HepG2 (cell line): ENCODE results near the gene CFL1. TPM values are rescaled to one million over a fixed set of nuclear protein-coding genes. Genes with fewer than 3 reads are reported as not detected.

ENCODE experiments used
- AGO2 ChIP-seq: fragments of 200-400 bp; formaldehyde crosslinking; optimal IDR thresholded peaks from 2 replicates; pipeline ENCODE3; 2017; ENCODE audit warnings: mild to moderate bottlenecking, low read depth, low read length, moderate library complexity
- ARHGAP35 ChIP-seq: sonication (generic); formaldehyde crosslinking; IDR thresholded peaks from 2 replicates; pipeline ENCODE4 v1.9.0; 2022; ENCODE audit warnings: mild to moderate bottlenecking, inconsistent platforms, moderate library complexity, missing genetic modification reagents, borderline replicate concordance
- ARNT ChIP-seq: fragments of 450-650 bp; IDR thresholded peaks from 2 replicates; pipeline ENCODE4 v1.6.1; 2017
- ATRX ChIP-seq: sonication (generic); formaldehyde crosslinking; IDR thresholded peaks from 2 replicates; pipeline ENCODE4 v1.4.0; 2020; ENCODE audit warnings: missing genetic modification reagents, borderline replicate concordance
- DNMT3B ChIP-seq: conservative IDR thresholded peaks from 2 replicates; pipeline ENCODE4 v1.6.1; 2016; ENCODE audit warnings: missing biosample characterization, control low read depth
- EED ChIP-seq: sonication (generic); formaldehyde crosslinking; IDR thresholded peaks from 2 replicates; pipeline ENCODE4 v1.5.0; 2020; ENCODE audit warnings: mild to moderate bottlenecking, missing genetic modification reagents
- JUNB ChIP-seq: sonication (generic); formaldehyde crosslinking; IDR thresholded peaks from 2 replicates; pipeline ENCODE4 v1.8.0; 2022; ENCODE audit warnings: missing genetic modification reagents, mild to moderate bottlenecking, borderline replicate concordance
- MAZ ChIP-seq, 2 experiments: sonication (generic) in 1 of 2; formaldehyde crosslinking in 1 of 2; IDR thresholded peaks; 2 replicates each; pipeline versions ENCODE4 v1.5.0 to v1.6.1; 2012 to 2020; ENCODE audit warnings: low read depth in 2 of 2, mild to moderate bottlenecking in 2 of 2, borderline replicate concordance in 1 of 2, improper control_type of control experiment in 1 of 2, low read length in 1 of 2, missing genetic modification reagents in 1 of 2, moderate library complexity in 1 of 2
- MED1 ChIP-seq: sonication (generic); formaldehyde crosslinking; IDR thresholded peaks from 2 replicates; pipeline ENCODE4 v1.4.0; 2020; ENCODE audit warnings: missing genetic modification reagents
- NFE2 ChIP-seq: sonication (generic); formaldehyde crosslinking; IDR thresholded peaks from 2 replicates; pipeline ENCODE4 v1.4.0; 2020; ENCODE audit warnings: missing genetic modification reagents
- PLRG1 ChIP-seq: fragments of 450-650 bp; conservative IDR thresholded peaks from 2 replicates; pipeline ENCODE4 v1.6.1; 2016
- SALL2 ChIP-seq: sonication (generic); formaldehyde crosslinking; IDR thresholded peaks from 2 replicates; pipeline ENCODE4 v1.8.1; 2023; ENCODE audit warnings: mild to moderate bottlenecking, missing genetic modification reagents, inconsistent platforms
- SETDB1 ChIP-seq: sonication (generic); formaldehyde crosslinking; IDR thresholded peaks from 2 replicates; pipeline ENCODE4 v1.5.1; 2020; ENCODE audit warnings: missing genetic modification reagents, mild to moderate bottlenecking, borderline replicate concordance
- TAF1 ChIP-seq: sonication (generic); formaldehyde crosslinking; IDR thresholded peaks from 2 replicates; pipeline ENCODE4 v1.4.0; 2020; ENCODE audit warnings: missing genetic modification reagents
- TEAD3 ChIP-seq: optimal IDR thresholded peaks from 2 replicates; pipeline ENCODE3; 2016; ENCODE audit warnings: borderline replicate concordance
- TP53 ChIP-seq: sonication (generic); formaldehyde crosslinking; conservative IDR thresholded peaks from 2 replicates; pipeline ENCODE4 v1.4.0; 2020; ENCODE audit warnings: missing genetic modification reagents
- ZNF225 ChIP-seq: sonication (generic); formaldehyde crosslinking; IDR thresholded peaks from 2 replicates; pipeline ENCODE4 v1.4.0; 2020; ENCODE audit warnings: mild to moderate bottlenecking, missing genetic modification reagents
- ZNF292 ChIP-seq: sonication (generic); formaldehyde crosslinking; IDR thresholded peaks from 2 replicates; pipeline ENCODE4 v1.8.1; 2022; ENCODE audit warnings: mild to moderate bottlenecking, low read depth, missing genetic modification reagents, borderline replicate concordance
- ZNF367 ChIP-seq: sonication (generic); formaldehyde crosslinking; IDR thresholded peaks from 2 replicates; pipeline ENCODE4 v1.4.0; 2020; ENCODE audit warnings: missing genetic modification reagents, borderline replicate concordance
- ZNF550 ChIP-seq: sonication (generic); formaldehyde crosslinking; IDR thresholded peaks from 2 replicates; pipeline ENCODE4 v1.4.0; 2020; ENCODE audit warnings: mild to moderate bottlenecking, missing genetic modification reagents, borderline replicate concordance
- ZNF615 ChIP-seq: sonication (generic); formaldehyde crosslinking; IDR thresholded peaks from 2 replicates; pipeline ENCODE4 v1.5.0; 2020; ENCODE audit warnings: mild to moderate bottlenecking, missing genetic modification reagents, borderline replicate concordance
- ZNF619 ChIP-seq: sonication (generic); formaldehyde crosslinking; IDR thresholded peaks from 2 replicates; pipeline ENCODE4 v1.4.0; 2020; ENCODE audit warnings: mild to moderate bottlenecking, missing genetic modification reagents
- ZNF839 ChIP-seq: sonication (generic); formaldehyde crosslinking; IDR thresholded peaks from 2 replicates; pipeline ENCODE4 v1.4.0; 2020; ENCODE audit warnings: missing genetic modification reagents, mild to moderate bottlenecking, borderline replicate concordance
- ZSCAN25 ChIP-seq: sonication (generic); formaldehyde crosslinking; IDR thresholded peaks from 2 replicates; pipeline ENCODE4 v1.8.0; 2022; ENCODE audit warnings: mild to moderate bottlenecking, missing genetic modification reagents
- polyA plus RNA-seq, 8 experiments: library from polyadenylated mRNA; depleted of rRNA in 3 of 8; stranded (reverse) in 7 of 8; unstranded in 1 of 8; fragments of >200 nt; fragmentation: Illumina TruSeq in 4 of 8; extraction: Trizol in 4 of 8; gene quantifications; 2 replicates each; pipeline versions ENCODE4 v1.2.1 to v1.2.3, GENCODE V29; 2011 to 2016; ENCODE audit warnings: low read depth in 4 of 8, missing spikeins in 1 of 8, mixed read lengths in 1 of 8; ENCODE audit not compliant: insufficient read depth in 1 of 8
- total RNA-seq, 5 experiments: library from RNA; depleted of rRNA; stranded (reverse); fragments of >200 nt; fragmentation: Illumina TruSeq; extraction: Trizol; gene quantifications; 2 replicates each; pipeline ENCODE4 v1.2.3, GENCODE V29; 2016; ENCODE audit warnings: low read depth in 1 of 5
- TF ChIP-seq, protein P1 (sequence below): sonication (generic); formaldehyde crosslinking; IDR thresholded peaks from 2 replicates; pipeline ENCODE4 v1.5.0; 2020; ENCODE audit warnings: mild to moderate bottlenecking, missing genetic modification reagents, borderline replicate concordance

CFL1 gene
- total and polyA plus RNA-seq, 2 of the 13 experiments (the other 11 are each of a cell fraction or from before 2014, with no cell fraction given): 379 to 383 TPM

DNA sequence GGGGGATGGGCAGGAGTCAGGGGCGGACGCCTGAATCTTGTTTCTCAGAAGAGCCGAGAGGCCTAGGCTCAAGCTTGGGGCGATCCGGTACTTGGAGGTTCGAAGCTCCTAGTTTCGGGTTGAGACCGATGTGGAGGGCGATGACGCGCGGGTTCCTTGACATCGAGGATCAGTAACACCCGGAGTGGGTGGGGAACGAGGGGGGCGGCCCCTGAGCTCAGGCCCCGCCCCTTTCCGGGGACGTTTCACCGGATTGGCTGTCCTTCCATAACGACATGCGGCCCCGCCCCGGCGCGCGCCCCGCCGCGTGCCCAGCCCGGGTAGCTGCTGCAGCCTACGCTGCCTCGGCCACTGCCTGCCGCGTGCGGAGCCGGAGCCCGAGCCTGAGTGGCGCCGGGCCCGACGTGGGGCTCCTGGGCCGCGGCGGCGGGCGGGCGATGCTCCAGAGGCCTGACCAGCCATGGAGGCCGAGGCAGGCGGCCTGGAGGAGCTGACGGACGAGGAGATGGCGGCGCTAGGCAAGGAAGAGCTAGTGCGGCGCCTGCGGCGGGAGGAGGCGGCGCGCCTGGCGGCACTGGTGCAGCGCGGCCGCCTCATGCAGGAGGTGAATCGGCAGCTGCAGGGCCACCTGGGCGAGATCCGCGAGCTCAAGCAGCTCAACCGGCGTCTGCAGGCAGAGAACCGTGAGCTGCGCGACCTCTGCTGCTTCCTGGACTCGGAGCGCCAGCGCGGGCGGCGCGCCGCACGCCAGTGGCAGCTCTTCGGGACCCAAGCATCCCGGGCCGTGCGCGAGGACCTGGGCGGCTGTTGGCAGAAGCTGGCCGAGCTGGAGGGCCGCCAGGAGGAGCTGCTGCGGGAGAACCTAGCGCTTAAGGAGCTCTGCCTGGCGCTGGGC is 32.6 kb upstream of the CFL1 start, which contains the start of gene CCDC85B (continued):
- TF ChIP-seq JUNB (CRISPR knock-in tag) (peak; percentile 40; the same call in 1 of the 2 replicates), ZNF615 (CRISPR knock-in tag) (no peak), TAF1 (CRISPR knock-in tag) (peak; percentile 70), ZNF367 (no peak; the same call in 1 of the 2 replicates), ARHGAP35 (CRISPR knock-in tag) (peak; percentile 90), ZNF619 (CRISPR knock-in tag) (no peak), AGO2 (no peak), ZNF292 (CRISPR knock-in tag) (no peak), ATRX (CRISPR knock-in tag) (no peak), SETDB1 (CRISPR knock-in tag) (no peak), MAZ (IDR thresholded peaks at IDR 0.05; ENCODE audit: borderline replicate concordance, low read depth, low read length) (peak; percentile 40), MAZ (CRISPR knock-in tag; IDR thresholded peaks at IDR 0.05; ENCODE audit: low read depth) (peak; percentile 96), PLRG1 (no peak), MED1 (CRISPR knock-in tag) (peak; percentile 67; the same call in 1 of the 2 replicates), ZNF839 (CRISPR knock-in tag) (no peak), DNMT3B (no peak), ZNF550 (CRISPR knock-in tag) (no peak), TEAD3 (no peak), EED (CRISPR knock-in tag) (peak; percentile 80), ARNT (no peak), SALL2 (peak; percentile 65), ZSCAN25 (no peak), ZNF225 (CRISPR knock-in tag) (no peak), TP53 (no peak), NFE2 (no peak)
- TF ChIP-seq, protein P1, sequence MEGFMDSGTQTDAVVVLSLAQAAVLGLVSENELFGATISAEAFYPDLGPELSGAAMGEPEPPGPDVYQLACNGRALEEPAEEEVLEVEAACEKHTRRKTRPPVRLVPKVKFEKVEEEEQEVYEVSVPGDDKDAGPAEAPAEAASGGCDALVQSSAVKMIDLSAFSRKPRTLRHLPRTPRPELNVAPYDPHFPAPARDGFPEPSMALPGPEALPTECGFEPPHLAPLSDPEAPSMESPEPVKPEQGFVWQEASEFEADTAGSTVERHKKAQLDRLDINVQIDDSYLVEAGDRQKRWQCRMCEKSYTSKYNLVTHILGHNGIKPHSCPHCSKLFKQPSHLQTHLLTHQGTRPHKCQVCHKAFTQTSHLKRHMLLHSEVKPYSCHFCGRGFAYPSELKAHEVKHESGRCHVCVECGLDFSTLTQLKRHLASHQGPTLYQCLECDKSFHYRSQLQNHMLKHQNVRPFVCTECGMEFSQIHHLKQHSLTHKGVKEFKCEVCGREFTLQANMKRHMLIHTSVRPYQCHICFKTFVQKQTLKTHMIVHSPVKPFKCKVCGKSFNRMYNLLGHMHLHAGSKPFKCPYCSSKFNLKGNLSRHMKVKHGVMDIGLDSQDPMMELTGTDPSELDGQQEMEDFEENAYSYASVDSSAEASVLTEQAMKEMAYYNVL (CRISPR knock-in tag): no peak; the same call in 1 of the 2 replicates
